ENCODE data around the gene ZIC5.

The ZIC5 gene

GRCh38 chr13:99930925-99931324 lies 40.6 kb downstream of the ZIC5 start:
- DNase-seq, result no peak

GRCh38 chr13:99929866-99930265 lies 41.7 kb downstream of the ZIC5 start:
- no peak for DNase-seq

GRCh38 chr13:99926014-99926731 lies 45.4 kb downstream of the ZIC5 start:
- no peak for DNase-seq

- no peak for DNase-seq
These were observed 47.5 kb downstream of the ZIC5 start for GRCh38 chr13:99923877-99924582.

- DNase-seq, result no peak
These were observed 48.7 kb downstream of the ZIC5 start for GRCh38 chr13:99922631-99923404.

- no peak for DNase-seq
These were observed 52.4 kb downstream of the ZIC5 start for GRCh38 chr13:99919132-99919531.

- peak; percentile 86 for DNase-seq
These were observed 55.0 kb downstream of the ZIC5 start for GRCh38 chr13:99916366-99917103.

- no peak for DNase-seq
These were observed 58.4 kb downstream of the ZIC5 start for GRCh38 chr13:99913167-99913566.
